Transverse colon (tissue), 4 donors: ENCODE data around the gene SBNO2. TPM values are rescaled to one million over a fixed set of nuclear protein-coding genes. Genes with fewer than 3 reads are reported as not detected.
A peak's percentile ranks its signal among the peaks of the same experiment; 100 is the strongest.

Experiments used
- DNase-seq: peaks from one replicate; pipeline ENCODE4 v3.0.0-alpha.2; 2019
- H3K27ac ChIP-seq, 4 donors: fragments of 200-600 bp; sonication (generic); 2 replicates each; pipeline ENCODE4 v1.5.1; 2016 to 2018; ENCODE audit warnings: inconsistent platforms in 4 of 4
- H3K27me3 ChIP-seq: fragments of 200-600 bp; sonication (generic); 2 replicates; pipeline ENCODE4 v1.5.1; 2017; ENCODE audit warnings: inconsistent platforms
- H3K36me3 ChIP-seq, 4 donors: fragments of 200-600 bp; sonication (generic); 2 replicates each; pipeline ENCODE4 v1.5.1; 2017 to 2019; ENCODE audit warnings: inconsistent platforms in 4 of 4
- H3K4me1 ChIP-seq, 4 donors: fragments of 200-600 bp; sonication (generic); 2 replicates each; pipeline ENCODE4 v1.5.1; 2017 to 2020; ENCODE audit warnings: inconsistent platforms in 4 of 4
- H3K4me3 ChIP-seq, 4 donors: fragments of 200-600 bp; sonication (generic); 1 replicate in 1 of 4; 2 replicates in 3 of 4; pipeline versions ENCODE4 v1.5.1 to v1.6.1; 2017 to 2019; ENCODE audit warnings: inconsistent platforms in 4 of 4
- H3K9me3 ChIP-seq, 2 donors: fragments of 200-600 bp; sonication (generic); 2 replicates each; pipeline ENCODE4 v1.5.1; 2017 to 2019; ENCODE audit warnings: inconsistent platforms in 2 of 2
- CTCF ChIP-seq, 5 experiments: fragments of 200-600 bp in 3 of 5; fragments of 450-650 bp in 2 of 5; sonication (generic) in 3 of 5; IDR thresholded peaks; 1 replicate in 2 of 5; 2 replicates in 3 of 5; pipeline ENCODE4 v1.5.1; 2016 to 2017; ENCODE audit warnings: antibody characterized with exemption in 5 of 5, inconsistent platforms in 3 of 5, mild to moderate bottlenecking in 2 of 5, moderate library complexity in 1 of 5
- EP300 ChIP-seq: sonication (generic); formaldehyde crosslinking; IDR thresholded peaks from one replicate; pipeline ENCODE4 v1.6.1; 2017; ENCODE audit warnings: antibody characterized with exemption, low read depth
- POLR2A ChIP-seq: fragments of 450-650 bp; IDR thresholded peaks from one replicate; pipeline ENCODE4 v1.6.1; 2016; ENCODE audit warnings: antibody characterized with exemption, mild to moderate bottlenecking, moderate library complexity
- POLR2AphosphoS5 ChIP-seq, 3 donors: sonication (generic); formaldehyde crosslinking; IDR thresholded peaks; one replicate each; pipeline ENCODE4 v1.6.1; 2016; ENCODE audit warnings: antibody characterized with exemption in 3 of 3
- WGBS, 2 donors: methylation state at CpG; one replicate each; pipeline ENCODE4 v1.1.5; 2018; ENCODE audit warnings: low coverage in 1 of 2; 5-methylcytosine and 5-hydroxymethylcytosine counted together
- in situ Hi-C, 4 donors: fragments of 200-750 bp; cut with MboI; loops; one replicate each; pipeline versions ENCODE4 v1.15.0 to v1.15.1; 2017; ENCODE audit warnings: low sequenced_read_pairs in 3 of 4, low pct_ligation_motif_present in 1 of 4, low pct_unique_long_range_greater_than_20kb in 1 of 4
- intact Hi-C: fragments of 100-400 bp; cut with DNase I; formaldehyde crosslinking; loops from one replicate; pipeline ENCODE4 v1.15.1; 2023; ENCODE audit warnings: low total_unique reads
- total RNA-seq, 4 donors: library from RNA; depleted of rRNA; stranded (reverse); fragments of >200 nt; gene quantifications; one replicate each; pipeline ENCODE4 v1.1.0, GENCODE V29; 2016

The SBNO2 gene
- total RNA-seq, 4 donors from 2014 or later = 34.5 to 142 (median 48.3) TPM

GRCh38 chr19:1105008-1105872, 68.8 kb downstream of the SBNO2 start:
- Histone ChIP-seq H3K9me3 (no peaks in the 10 kb centered on the region), H3K27me3 (no peaks in the 10 kb centered on the region), H3K4me1 (peaks cover 23 to 54% (median 36%) of the 10 kb centered on the region in 4 donors), H3K27ac (peak overlapping the region; percentile 98 to 100 (median 100)), H3K36me3 (peaks cover 0 to 10% (median 4%) of the 10 kb centered on the region in 4 donors), H3K4me3 (peak overlapping the region; percentile 52 to 98 (median 91))
- peak; percentile 47 for DNase-seq
- 39% methylated on average over 65 of the region's 69 CpGs; no CpG with 5 or more reads in 1 of the 2 donors for WGBS, 2 donors
- in situ Hi-C loops = no loop called here
- no peak for TF ChIP-seq POLR2A
- TF ChIP-seq EP300 = no peak
- peak in 1 of 3 donors; percentile 56 for TF ChIP-seq POLR2AphosphoS5 (IDR thresholded peaks at IDR 0.05)
- TF ChIP-seq CTCF (IDR thresholded peaks at IDR 0.05) = no peak
- intact Hi-C loops = loop anchor here (10.0 kb wide), 2 partner anchors 140 to 180 kb away; partner anchors contain the start of genes ARID3A, ATP5F1D and MIDN

GRCh38 chr19:1104311-1105007, 69.6 kb downstream of the SBNO2 start:
- Histone ChIP-seq H3K36me3 (peaks cover 0 to 10% (median 4%) of the 10 kb centered on the region in 4 donors), H3K9me3 (no peaks in the 10 kb centered on the region), H3K27ac (peak overlapping the region; percentile 98 to 100 (median 100)), H3K27me3 (no peaks in the 10 kb centered on the region), H3K4me3 (peak overlapping the region; percentile 52 to 98 (median 91)), H3K4me1 (peaks cover 23 to 55% (median 36%) of the 10 kb centered on the region in 4 donors)
- intact Hi-C loops = loop anchor here (10.0 kb wide), 2 partner anchors 140 to 180 kb away; partner anchors contain the start of genes ARID3A, ATP5F1D and MIDN
- in situ Hi-C loops = no loop called here
- TF ChIP-seq POLR2AphosphoS5 (IDR thresholded peaks at IDR 0.05) = no peak
- no peak for TF ChIP-seq EP300
- TF ChIP-seq CTCF (IDR thresholded peaks at IDR 0.05) = no peak
- DNase-seq = peak; percentile 82
- WGBS, 2 donors = 1% methylated on average over 26 of the region's 93 CpGs; no CpG with 5 or more reads in 1 of the 2 donors

GRCh38 chr19:1103708-1104310, 70.3 kb downstream of the SBNO2 start, which contains the start of gene GPX4:
Gene GPX4, plus strand, starts transcription at chr19:1103994. Its CDS starts 50 bp downstream, at chr19:1104044.
- WGBS, 2 donors = 2% methylated on average over 34 of the region's 75 CpGs; no CpG with 5 or more reads in 1 of the 2 donors
- Histone ChIP-seq H3K9me3 (no peaks in the 10 kb centered on the region), H3K4me1 (peaks cover 23 to 62% (median 40%) of the 10 kb centered on the region in 4 donors), H3K4me3 (peak within 1 kb of the TSS; percentile 52 to 98 (median 91)), H3K36me3 (peaks cover 0 to 8% (median 2%) of the 10 kb centered on the region in 4 donors), H3K27ac (peak within 1 kb of the TSS; percentile 98 to 100 (median 100)), H3K27me3 (no peaks in the 10 kb centered on the region)
- peak; percentile 100 for DNase-seq
- in situ Hi-C loops (no loop called here), intact Hi-C loops (loop anchor here (2.0 to 10.0 kb wide), 3 partner anchors 75 to 179 kb away; partner anchors contain the start of genes ARID3A, ATP5F1D and MIDN)
- TF ChIP-seq POLR2A (peak; percentile 98), CTCF (IDR thresholded peaks at IDR 0.05) (peak in 1 of 5 experiments; percentile 19), POLR2AphosphoS5 (IDR thresholded peaks at IDR 0.05) (peak; percentile 96 to 99 (median 99)), EP300 (no peak)
